ENCODE measurements around the gene SBDS.
"Not testable (repeated sequence)": the region's sequence is repeated elsewhere in the genome, so short reads cannot be mapped to it uniquely, and the experiment has no call there.

The SBDS gene

DNA sequence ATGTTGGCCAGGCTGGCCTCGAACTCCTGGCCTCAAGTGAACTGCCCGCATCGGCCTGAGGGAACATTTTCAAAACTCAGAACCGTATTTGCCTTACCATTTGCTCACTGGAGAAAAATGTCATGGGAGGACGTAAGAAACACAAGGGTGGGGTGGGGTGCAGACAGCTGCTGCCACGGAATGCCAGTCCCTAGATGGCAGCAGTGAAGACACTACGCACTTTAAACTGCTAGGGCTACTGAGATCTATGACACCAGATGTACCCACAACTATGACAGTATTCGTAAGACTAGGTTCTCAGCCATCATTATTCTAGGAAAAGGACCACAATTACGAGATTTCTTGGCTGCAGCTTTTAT, 716 bp downstream of the SBDS start:
- DNase-seq = peak; percentile 77

- not testable (repeated sequence) for DNase-seq
These were observed 1.3 kb downstream of the SBDS start for GRCh38 chr7:66994051-66994450.

DNA sequence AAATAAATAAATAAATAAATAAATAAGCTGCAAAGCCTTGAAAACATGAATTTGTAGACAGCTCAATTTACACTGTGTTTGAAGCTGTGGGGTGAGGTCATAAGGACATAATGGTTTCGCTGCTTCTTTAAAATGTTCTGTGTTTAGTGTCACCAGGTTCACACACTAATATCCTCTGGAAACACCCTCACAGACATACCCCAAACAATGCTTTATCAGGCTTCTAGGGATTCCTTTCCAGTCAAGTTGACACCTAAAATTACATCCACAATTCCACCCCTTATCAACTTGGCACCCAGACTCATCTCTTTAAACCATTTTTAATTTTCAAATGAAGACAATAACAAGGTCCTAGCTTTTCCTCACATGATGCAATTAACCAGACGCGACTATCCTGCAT, 5.8 kb downstream of the SBDS start:
- DNase-seq = not testable (repeated sequence)

DNA sequence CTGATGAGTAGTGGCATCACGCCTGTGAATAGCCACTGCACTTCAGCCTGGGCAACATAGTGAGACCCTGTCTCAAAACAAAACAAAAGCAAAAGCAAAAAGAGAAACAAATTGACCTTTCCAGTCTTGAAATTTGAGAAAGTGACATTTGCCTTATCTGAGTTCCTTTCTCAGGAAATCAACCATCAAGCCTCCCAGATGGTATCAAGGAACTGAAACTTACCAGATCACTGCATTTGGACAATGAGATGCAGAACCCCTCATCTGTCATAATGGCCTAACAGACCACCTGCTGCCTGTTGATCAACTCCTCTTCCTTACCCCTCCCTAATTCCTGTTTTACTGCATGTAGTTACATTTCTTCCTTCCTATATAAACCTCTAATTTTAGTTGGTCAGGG, 15.1 kb downstream of the SBDS start:
- not testable (repeated sequence) for DNase-seq

- not testable (repeated sequence) for DNase-seq
These were observed 16.4 kb downstream of the SBDS start for GRCh38 chr7:66979013-66979412.

DNA sequence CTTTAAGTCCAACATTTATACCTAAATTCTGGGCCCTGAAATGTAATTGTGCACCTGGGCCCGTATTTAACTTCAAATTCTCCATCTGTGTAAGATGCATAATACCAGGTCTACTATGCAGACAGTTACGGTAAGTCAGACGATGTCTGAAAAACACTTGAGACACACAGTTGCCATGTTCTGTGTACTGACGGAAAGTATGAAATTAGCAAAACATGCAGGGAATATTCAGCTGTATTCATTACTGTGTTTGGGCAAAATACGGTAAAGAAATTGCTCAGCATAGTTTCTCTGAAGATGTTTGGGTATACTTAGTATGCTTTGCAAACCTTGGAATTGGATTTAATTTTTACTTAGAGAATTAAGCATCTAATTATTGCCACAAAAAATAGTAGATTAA, 17.1 kb downstream of the SBDS start:
- DNase-seq = not testable (repeated sequence)

DNA sequence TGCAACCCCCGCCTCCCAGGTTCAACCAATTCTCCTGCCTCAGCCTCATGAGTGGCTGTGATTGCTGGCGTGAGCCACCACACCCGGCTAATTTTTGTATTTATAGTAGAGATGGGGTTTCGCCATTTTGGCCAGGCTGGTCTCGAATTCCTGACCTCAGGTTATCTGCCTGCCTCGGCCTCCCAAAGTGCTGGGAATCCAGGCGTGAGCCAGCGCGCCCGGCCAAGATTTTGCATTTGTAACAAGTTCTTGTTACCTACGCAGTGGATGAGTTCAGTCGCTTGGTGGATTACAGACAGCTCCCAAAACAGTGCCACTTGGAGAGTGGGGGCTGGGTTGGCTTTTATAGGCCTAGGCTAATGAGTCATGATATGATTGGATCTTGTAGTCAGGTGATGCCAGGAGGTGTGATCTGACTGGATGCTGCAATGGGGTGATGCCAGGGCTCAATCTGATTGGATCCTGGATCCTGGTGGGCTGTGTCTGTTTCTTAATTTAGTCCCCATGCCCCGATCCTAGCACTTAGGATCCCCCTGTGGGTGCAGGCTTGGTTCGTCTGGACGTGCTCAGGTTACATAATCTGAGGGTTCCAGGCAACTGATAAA, 20.3 kb downstream of the SBDS start:
- DNase-seq = no peak

DNA sequence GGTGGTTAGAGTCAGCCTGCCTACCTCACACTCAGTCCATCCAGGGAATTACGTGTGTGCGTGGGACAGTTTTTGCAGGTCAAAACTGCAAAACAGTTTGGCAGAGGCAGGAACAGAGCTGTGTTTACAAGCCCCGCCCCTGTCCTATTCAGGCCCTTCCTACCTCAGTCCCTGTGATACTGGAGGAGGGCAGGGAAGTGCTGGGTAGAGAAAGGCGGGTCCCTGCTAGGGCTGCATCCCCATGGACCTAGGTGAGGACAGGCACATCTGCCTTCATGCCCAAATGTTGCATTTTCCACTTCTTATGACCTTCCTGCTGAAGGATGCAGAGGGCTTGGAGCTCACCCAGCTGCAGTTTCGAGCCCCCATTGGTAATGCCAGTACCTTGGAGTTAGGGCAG, 25.1 kb downstream of the SBDS start:
- DNase-seq = no peak

DNA sequence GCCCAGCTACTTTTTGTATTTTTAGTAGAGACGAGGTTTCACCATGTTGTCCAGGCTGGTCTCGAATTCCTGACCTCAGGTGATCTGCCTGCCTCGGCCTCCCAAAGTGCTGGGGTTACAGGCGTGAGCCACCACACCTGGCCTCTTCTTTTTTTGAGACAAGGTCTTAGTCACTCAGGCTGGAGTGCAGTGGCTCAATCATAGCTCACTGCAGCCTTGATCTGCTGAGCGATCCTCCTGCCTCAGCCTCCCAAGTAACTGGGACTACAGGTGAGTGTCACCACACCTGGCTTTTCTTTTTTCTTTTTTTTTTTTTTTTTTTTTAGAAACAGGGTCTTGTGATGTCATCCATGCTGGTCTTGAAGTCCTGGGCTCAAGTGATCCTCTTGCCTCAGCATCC, 26.4 kb downstream of the SBDS start:
- not testable (repeated sequence) for DNase-seq

GRCh38 chr7:66967029-66967428, 28.4 kb downstream of the SBDS start:
- DNase-seq = no peak

GRCh38 chr7:66964411-66964810, 31.0 kb downstream of the SBDS start:
- DNase-seq = peak; percentile 28

DNA sequence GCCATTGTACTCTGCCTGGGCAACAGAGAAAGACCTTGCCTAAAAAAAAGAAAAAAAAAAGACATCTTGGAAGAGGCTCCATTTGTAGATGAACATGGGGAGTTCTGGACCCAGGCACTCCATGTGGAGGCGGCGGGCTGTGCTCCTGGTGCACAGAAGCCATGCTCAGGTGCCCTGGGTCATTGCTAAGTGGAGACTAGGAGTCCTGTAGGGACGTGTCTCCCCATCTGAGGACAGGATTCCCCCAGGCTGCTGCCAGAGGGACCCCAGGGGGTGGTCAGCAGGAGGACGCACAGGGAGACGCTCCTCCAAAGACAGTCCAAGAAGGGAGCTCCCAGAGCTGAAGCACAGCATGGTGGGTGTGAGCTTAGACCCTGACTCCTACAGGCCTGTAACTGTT, 34.3 kb downstream of the SBDS start:
- no peak for DNase-seq

- no peak for DNase-seq
These were observed 35.2 kb downstream of the SBDS start for GRCh38 chr7:66960192-66960591.

DNA sequence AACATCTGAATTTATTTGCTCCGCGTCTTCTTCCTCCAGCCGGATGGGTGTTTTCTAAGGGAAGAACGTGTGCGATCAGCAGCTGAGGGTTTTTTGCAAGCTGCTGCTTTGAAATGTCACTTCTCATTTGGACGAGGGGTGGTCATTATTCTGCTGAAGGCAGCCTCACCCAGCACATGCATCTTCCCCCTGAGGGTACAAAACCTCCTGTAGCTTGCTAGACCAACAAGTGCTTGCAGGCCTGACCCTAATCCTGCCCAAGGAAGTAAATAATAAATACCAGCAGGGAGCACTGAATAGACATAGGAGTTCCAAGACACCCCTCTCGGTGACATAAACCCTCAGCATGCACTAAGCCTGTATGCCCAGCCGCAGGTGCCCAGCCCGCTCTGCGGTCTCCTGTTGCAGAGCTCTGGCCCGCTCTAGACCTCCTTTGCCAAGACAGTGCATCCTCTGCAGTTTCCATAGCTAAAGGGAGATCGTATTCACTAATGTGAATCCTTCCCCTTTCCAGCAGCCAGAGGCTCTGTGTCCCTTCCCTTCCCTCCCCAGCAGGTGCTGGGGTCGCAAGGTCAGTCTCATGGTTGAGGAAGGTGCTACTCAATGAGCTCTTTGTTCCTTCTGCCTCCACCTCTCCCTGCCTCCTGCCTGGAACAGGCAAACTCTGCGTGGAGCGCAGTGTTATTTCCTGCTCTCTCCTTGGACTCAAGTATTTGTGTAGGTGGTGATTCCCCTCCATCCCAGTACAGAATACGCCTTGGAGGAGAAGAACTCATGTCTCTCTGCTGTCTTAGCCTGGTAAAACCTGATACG, 36.6 kb downstream of the SBDS start:
- no peak for DNase-seq

- DNase-seq = no peak
These were observed 37.6 kb downstream of the SBDS start for GRCh38 chr7:66957595-66958290.

DNA sequence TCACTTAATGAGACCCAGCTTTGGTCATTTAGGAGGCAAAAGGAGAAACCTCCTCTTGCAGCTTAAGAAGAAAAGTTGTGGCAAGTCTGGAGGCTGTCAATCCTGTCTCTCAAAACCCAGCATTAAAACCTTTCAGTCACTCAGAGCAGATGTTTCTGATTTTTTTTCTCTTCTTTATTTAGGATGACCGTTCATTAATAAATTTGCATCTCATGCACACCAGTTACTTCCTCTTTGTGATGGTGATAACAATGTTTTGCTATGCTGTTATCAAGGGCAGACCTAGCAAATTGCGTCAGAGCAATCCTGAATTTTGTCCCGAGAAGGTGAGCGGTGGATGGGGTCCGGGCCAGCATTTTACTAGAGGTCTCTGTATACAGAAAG, 42.4 kb downstream of the SBDS start:
- peak; percentile 23 for DNase-seq

- peak; percentile 93 for DNase-seq
These were observed 42.9 kb downstream of the SBDS start for GRCh38 chr7:66952343-66953043.

GRCh38 chr7:66950763-66951162, 44.6 kb downstream of the SBDS start:
- no peak for DNase-seq

- no peak for DNase-seq
These were observed 45.1 kb downstream of the SBDS start for GRCh38 chr7:66950311-66950710.

DNA sequence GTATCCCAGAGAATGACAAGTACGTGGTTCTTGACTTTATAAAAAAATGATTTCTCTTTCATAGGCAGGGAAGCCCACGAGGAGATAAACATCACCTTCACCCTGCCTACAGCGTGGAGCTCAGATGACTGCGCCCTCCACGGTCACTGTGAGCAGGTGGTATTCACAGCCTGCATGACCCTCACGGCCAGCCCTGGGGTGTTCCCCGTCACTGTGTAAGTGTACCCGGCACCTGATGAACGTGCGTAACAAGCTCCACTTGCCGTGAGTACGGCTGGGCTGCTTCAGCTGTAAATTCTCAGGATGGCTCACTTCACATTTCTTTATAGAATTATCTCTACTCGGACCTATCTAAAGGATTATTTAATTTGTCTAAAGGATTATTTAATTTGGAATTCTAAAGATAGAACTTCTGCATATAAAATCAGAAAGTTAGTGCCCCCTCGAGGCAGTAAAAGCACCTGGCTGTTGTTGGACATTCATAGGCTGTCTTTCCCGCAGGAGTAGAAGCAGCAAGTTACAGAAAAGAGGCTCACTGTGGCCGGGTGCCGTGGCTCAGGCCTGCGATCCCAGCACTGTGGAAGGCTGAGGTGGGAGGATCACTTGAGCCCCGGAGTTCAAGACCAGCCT, 46.8 kb downstream of the SBDS start:
- no peak for DNase-seq

- no peak for DNase-seq
These were observed 48.8 kb downstream of the SBDS start for GRCh38 chr7:66946545-66946944.

DNA sequence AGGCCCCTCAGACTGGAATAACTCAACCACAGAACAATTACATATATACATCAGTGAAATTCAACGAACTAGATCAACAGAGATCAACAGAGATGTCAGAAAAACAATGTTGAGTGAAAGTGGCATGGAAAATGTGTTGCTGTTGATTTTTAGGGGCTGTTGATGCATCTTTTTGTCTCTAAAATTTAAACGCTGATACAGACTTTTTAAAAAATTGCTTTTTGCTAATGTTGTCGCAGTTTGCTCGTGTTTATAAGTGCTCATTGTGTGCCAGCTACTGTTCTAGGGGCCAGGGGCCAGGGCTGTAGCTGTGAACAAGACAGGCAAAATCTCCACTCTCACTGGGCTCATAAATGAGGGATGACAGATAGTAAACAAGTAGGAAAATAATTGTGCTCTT, 56.1 kb downstream of the SBDS start:
- DNase-seq = no peak

GRCh38 chr7:66937940-66938339, 57.4 kb downstream of the SBDS start:
- no peak for DNase-seq

Measured in NCI-H226 (cell line).